T-helper 22 cell (primary cell): Measurements from ENCODE around the gene PLXDC2.
"Not testable (repeated sequence)": the region's sequence is repeated elsewhere in the genome, so short reads cannot be mapped to it uniquely, and the experiment has no call there.

Experiments
- DNase-seq: peaks from one replicate; pipeline ENCODE4 v3.0.0-alpha.2; 2020; ENCODE audit warnings: low read depth

Gene PLXDC2

GRCh38 chr10:20114179-20114578 is 297.9 kb downstream of the PLXDC2 start:
- no peak for DNase-seq

- DNase-seq = no peak
These were observed 299.7 kb downstream of the PLXDC2 start for GRCh38 chr10:20115894-20116293.

- DNase-seq = no peak
These were observed 301.2 kb downstream of the PLXDC2 start for GRCh38 chr10:20117471-20117870.

GRCh38 chr10:20118119-20118518 is 301.9 kb downstream of the PLXDC2 start:
- no peak for DNase-seq

GRCh38 chr10:20128811-20129210 is 312.6 kb downstream of the PLXDC2 start:
- no peak for DNase-seq

DNA sequence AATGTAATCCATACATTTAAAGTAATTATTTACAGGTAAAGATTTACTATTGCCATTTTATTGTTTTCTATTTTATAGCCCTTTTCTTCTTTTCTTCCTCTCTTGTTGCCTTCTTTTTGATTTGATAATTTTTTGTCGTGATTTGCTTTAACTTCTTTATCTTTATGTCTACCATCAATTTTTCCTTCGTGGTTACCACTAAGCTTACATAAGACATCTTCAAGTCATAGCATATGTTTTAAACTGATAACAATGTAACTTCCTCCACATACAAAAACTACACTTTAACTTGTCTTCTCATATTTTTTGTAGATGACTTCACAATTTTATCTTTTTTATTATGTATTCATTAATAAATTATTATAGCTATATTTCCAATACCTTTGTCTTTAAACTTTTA is 316.6 kb downstream of the PLXDC2 start:
- DNase-seq = no peak

GRCh38 chr10:20133669-20134189 is 317.5 kb downstream of the PLXDC2 start:
- DNase-seq = no peak

DNA sequence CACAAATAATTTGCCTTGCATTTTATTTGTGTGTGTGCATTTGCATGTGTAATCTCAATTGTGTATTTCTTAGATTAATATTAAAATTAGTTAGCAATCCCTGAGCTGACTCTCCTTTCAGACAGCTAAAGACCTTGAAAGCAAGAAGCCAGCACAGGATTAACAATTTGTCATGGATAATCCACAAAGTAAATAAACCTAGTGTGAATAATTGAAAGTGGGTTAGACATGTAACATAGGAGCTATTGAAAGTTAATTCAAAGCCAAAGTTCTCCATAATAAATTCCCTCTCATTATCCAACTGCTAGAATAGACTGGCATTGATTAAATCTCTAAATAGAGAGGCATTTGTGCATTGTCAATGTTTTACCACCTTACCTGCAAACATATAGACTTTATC is 326.1 kb downstream of the PLXDC2 start:
- DNase-seq = no peak

GRCh38 chr10:20144268-20144667 is 328.0 kb downstream of the PLXDC2 start:
- DNase-seq = no peak

DNA sequence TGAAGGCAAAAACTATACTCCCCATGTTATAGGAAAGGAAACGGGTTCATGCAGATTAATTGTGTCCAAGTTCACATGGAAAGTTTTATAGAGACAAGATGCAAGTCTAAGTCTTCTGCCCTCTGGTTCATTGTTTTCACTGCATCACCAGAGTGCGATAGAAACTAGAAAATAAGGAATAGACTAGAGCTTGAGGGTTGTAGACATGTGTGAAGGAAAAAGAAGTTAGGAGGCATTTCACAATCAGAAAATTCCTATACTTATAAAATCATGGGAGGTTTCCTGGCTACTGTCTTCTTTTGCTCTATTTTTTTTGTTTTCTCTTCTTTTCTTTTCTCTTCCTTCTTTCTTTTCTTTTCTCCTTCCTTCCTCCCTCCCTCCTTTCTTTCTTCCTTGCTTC is 329.8 kb downstream of the PLXDC2 start:
- DNase-seq = no peak

DNA sequence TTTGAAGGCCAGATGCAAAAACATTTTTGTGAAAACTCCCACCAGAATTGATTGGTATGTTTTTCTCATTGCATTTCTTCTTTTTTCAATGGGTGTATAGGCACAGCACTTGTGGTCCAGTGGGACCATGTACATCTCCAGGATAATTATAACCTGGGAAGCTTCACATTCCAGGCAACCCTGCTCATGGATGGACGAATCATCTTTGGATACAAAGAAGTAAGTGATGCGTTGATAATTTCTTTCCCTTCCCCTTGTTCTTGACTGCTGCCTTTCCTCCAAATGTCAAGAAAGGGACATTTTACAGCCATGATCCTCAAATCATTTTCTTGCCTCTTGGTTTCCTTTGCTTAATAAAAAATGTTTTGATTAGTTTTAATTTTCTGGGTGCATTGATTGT is 331.5 kb downstream of the PLXDC2 start:
- DNase-seq = no peak

DNA sequence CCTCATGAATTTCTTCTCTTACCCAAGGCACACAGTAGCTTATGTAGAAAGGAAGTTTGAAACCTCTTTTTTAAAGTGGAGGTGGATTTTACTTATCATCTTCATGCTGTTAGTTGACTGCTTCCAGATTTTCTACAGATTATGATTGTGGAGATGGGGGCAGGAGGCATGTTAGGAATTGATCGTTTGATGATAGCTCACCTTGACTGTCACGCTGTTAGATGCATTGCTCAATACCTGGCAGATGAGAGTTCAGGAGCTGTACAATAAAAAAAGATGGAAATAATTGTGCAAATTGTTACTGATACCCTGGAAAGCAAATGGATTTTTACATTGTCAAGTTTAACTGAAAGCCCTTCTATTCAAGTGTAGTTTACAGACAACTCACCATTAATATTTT is 340.3 kb downstream of the PLXDC2 start:
- DNase-seq = no peak

DNA sequence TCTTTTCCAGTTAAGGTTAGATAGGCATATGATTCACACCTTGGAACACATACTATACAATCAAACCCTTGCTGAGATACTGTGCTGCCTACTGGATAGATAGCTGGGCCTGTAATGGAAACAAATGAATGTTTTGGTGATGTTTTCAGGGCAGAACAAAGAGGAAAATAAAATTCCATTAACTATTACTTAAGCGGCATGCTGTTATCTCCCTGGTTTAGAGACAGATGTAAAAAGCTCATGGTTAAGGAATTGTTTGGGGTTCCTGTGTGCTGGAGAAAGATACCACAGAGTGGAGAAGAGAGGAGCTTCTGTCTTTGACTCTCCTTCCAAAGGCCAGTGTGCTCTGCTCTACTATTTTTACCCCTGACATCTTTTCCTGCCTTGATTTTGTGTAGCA is 341.1 kb downstream of the PLXDC2 start:
- no peak for DNase-seq

DNA sequence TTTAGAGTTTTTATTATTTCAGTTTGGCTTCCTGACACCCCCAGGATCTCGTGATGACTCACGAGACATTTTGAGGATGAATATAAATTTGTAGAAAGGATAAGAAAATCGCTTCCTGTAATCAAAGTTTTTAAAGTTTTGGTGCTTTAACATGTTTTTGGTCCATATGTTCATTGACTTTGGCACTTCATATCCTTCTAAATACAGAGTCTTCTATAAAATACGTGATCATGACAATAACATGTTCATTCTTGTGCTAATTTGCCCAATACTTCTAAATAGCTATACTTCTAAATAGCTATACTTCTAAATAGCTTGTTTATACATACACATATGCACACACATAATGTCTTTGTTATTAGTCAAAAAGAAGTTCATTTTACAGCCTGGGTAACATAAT is 341.9 kb downstream of the PLXDC2 start:
- DNase-seq = no peak

GRCh38 chr10:20162123-20162522 is 345.9 kb downstream of the PLXDC2 start:
- no peak for DNase-seq

DNA sequence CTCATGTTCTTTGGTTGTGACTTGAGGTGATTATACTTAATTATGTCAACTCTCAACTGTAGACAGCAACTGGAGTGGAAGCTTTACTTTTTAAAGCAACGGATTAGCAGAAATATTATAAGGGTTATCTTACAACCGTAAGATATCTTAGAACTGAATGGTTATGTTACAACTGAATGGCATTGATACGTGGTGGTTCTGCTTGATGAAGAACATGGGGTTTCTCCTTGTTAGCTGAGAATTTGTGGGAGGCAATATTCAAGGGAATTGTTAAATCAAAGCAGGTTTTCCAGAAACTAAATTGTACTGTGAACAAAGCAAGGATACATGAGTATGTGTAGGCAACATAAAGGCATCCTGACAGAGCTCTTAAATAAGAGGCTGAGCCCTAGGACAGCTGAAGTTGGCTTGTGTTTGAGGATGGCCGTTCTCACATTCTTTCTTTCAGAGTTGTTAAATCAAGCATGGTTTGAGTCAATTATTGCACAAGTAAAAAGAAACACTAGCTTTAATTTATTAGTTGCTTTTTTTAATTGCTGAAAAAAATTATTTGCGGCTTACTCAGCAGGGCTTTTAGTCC is 350.0 kb downstream of the PLXDC2 start:
- DNase-seq = no peak

DNA sequence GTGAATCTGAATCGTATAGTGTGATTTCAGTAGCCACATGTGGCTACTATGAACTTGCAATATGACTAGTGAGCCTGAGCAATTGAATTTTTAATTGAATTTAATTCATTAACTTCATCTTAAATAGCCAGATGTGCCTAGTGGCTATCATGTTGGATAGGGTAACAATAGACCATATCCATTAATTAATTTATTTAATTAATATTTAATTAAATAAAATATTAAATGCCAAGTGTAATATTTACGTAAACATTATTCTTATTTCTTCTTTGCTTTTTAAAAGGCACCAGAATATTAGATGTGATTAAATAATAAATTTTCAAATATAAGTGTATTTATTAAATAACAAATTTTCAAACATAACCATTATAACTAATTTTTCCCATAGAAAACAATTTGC is 354.4 kb downstream of the PLXDC2 start:
- no peak for DNase-seq

- DNase-seq = no peak
These were observed 356.8 kb downstream of the PLXDC2 start for GRCh38 chr10:20173046-20173445.

DNA sequence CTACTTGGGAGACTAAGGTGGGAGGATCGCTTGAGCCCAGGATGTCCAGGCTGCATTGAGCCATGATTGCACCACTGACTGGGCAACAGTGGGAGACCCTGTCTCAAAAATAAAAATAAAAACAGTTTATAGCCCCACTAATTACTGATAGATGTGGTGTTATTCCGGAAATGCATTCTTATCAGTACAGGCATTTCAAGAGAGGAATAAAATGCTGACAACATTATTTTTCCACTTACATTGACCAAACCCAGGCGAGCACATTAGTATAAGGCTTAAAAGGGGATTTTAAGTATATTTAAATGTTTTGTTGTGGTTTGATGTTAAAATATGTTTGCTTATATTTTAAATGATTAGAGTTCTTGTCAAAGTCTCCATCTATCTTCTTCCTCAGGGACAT is 359.5 kb downstream of the PLXDC2 start:
- DNase-seq = no peak

GRCh38 chr10:20180766-20181165 is 364.5 kb downstream of the PLXDC2 start:
- no peak for DNase-seq

- DNase-seq = no peak
These were observed 365.2 kb downstream of the PLXDC2 start for GRCh38 chr10:20181434-20181833.

- no peak for DNase-seq
These were observed 368.9 kb downstream of the PLXDC2 start for GRCh38 chr10:20185116-20185515.

- not testable (repeated sequence) for DNase-seq
These were observed 375.2 kb downstream of the PLXDC2 start for GRCh38 chr10:20191392-20191791.

GRCh38 chr10:20195076-20195475 is 378.8 kb downstream of the PLXDC2 start:
- DNase-seq = no peak

DNA sequence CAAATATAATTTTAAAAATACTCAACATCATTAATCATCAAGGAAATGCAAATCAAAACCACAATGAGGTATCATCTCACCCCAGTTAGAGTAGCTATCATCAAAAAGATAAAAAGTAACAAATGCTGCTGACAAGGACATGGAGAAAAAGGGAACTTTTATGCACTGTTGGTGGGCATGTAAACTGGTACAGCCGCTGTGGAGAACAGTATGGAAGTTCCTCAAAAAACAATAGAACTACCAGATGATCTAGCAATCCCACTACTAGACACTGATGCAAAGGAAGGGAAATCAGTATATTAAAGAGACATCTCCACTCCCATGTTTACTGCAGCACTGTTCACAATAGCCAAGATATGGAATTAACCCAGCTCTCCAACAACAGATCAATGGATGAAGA is 384.5 kb downstream of the PLXDC2 start:
- no peak for DNase-seq
